ENCODE measurements around the gene QPCTL.
"Not testable (repeated sequence)": the region's sequence is repeated elsewhere in the genome, so short reads cannot be mapped to it uniquely, and the experiment has no call there.

Gene QPCTL

DNA sequence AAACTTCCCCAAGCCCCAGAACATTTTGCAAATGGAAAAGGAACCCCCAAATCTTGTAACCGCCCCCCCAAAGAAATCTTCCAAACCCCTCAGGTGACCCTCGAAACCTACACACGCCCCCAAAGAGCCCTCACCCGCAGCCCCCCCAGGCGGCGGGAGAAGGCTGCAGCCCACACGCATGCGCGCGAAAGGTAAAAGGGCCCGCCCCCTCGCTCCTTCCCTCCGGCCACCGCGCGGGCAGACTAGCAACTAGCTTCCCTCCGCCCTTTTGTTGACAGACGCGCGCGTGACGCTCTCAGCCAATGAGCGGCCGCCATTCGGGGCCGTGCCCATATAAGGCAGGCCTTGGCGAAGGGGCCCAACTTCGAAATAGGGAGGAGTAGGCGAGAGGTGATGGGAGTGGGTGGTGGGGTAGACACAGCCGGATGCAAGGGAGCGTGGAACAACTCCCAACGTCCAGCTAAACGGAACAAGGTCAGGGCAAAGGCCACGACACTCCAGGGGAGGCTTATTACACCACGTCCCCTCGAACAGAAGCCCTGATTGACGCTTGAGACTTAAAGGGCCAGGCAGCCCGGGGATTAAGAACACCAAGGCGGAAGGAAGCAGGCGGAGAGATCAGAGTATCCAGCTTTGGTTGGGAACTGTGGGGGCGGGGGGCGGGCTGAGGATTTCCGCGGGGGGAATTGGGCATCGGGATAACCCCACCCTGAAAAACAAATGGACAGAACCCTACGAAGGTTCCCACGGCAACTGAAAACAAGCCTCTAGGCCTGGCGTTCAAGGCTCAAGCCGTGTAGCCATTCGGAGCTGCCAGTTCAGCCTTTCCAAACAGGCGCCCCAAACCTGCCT is 24.9 kb downstream of the QPCTL start:
- peak; percentile 99 for DNase-seq (ENCODE audit: low spot score)

DNA sequence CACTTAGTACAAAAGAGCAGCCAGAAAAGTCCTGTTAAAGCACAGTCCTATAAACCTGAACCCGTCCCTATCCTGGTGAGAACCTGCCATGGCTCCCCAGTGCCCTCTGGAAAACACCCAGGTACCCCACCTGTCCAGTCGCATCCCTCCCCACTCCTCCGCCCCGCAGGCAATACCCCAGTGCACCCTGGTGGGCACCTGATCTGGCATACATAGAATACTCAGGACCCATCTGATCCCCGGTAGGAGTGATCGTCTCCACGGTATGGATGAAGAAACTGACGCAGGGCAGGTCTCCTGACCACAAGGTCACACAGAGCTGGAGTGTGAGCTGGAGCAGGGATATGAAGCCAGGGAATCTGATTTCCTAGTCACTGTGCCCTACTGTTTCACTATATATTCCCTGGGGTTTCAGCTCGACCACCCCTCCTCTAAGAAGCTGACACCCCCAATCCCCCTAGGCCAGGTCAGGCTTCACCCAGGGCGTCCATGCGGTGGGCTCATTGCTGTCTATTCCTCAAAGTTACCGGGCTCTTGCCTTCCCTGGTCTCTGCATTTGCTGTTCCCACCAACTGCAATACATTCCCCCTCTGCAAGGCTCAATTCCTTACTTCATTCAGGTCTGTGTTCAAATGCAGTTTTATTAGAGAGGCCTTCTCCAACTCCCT is 25.7 kb downstream of the QPCTL start:
- no peak for DNase-seq (ENCODE audit: low spot score)

DNA sequence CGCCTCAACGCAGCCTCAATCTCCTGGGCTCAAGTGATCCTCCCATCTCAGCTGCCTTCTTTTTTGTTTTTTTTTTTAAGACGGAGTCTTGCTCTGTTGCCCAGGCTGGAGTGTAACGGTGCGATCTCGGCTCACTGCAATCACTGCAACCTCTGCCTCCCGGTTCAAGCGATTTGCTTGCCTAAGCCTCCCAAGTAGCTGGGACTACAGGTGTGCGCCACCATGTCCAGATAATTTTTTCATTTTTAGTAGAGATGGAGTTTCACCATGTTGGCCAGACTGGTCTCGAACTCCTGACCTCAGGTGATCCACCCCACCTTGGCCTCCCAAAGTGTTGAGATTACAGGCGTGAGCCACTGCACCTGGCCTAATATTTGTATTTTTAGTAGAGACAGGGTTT is 27.6 kb downstream of the QPCTL start:
- not testable (repeated sequence) for DNase-seq (ENCODE audit: low spot score)

DNA sequence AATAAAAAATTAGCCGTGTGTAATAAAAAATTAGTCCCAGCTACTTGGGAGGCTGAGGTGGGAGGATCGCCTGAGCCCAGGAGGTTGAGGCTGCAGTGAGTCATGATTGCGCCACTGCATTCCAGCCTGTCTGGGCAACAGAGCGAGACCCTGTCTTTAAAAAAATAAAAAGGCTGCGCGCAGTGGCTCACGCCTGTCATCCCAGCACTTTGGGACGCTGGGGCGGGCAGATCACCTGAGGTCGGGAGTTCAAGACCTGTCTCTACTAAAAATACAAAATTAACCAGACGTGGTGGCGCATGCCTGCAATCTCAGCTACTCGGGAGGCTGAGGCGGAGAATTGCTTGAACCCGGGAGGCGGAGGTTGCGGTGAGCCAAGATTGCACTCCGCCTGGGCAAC is 36.2 kb downstream of the QPCTL start:
- DNase-seq (ENCODE audit: low spot score) = peak; percentile 12

DNA sequence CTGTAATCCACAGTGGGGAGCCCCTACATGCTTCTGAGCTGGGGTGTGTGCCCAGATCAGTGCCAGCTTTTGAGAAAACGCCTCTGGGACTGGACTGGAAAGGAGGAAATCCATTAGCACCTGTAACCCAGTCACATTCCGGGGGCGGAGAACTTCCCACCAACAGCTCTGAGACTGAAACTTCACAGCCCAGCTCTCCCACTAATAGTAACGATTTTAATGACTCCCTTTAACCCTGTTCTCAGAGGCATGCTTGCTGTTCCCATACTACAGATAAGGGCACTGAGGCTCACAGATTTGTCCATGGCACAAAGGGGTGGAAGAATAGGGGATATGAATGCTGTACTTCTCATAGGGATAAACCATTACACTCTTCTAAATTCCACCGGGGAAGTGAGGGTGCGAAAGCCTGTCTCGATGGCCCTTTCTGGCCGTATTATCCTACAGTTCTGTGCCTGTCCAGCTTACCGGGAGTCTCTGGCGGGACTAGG is 37.4 kb downstream of the QPCTL start:
- DNase-seq (ENCODE audit: low spot score) = peak; percentile 48

DNA sequence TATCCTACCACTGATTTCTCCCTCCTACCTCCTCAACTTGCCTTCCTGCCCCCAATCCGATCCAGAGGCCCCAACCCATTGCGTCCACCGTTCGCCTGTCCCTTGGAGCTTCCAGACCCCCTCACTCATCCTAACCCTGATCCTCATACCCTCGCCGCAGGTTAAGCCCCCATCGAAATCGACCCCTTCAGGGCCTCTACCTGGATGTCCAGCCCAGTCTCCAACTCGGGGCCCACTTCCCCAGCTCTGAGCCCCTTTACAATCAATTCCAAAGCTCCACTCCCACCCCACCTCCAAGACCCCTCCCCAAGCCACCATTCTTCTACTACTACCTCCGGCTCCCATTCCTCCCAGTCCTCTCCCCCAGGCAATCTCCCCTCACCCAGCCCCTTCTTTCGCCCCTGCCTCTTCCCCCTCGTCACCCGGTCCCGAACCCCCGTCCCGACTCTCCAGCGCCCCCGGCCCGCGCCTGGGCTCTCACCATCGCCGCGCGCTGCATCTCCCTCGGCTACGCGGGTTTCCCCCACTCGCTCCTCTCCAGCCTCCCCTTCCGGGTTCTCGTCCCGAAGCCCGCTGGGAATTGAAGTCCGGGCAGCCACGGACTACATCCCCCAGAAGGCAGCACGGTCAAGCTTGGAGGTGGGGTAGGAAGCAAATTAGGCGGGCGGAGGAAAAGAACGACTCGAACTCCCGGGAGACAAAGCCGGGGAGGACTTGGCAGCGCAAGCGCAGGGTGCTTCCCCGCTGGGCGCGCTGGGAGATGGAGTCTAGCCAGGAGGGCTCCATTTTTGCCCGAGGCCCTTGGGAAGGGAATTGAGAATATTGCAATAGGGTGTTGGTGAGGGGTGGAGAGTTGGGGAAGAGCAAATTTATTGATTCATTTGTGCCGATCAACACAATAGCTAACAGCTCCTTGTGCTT is 38.2 kb downstream of the QPCTL start, which contains the start of gene FBXO46:
Gene FBXO46 (minus strand): TSS at position 529 of the 921 bp plus-strand sequence. CDS start 17,401 bp downstream, outside the sequence.
- DNase-seq (ENCODE audit: low spot score) = peak; percentile 98

DNA sequence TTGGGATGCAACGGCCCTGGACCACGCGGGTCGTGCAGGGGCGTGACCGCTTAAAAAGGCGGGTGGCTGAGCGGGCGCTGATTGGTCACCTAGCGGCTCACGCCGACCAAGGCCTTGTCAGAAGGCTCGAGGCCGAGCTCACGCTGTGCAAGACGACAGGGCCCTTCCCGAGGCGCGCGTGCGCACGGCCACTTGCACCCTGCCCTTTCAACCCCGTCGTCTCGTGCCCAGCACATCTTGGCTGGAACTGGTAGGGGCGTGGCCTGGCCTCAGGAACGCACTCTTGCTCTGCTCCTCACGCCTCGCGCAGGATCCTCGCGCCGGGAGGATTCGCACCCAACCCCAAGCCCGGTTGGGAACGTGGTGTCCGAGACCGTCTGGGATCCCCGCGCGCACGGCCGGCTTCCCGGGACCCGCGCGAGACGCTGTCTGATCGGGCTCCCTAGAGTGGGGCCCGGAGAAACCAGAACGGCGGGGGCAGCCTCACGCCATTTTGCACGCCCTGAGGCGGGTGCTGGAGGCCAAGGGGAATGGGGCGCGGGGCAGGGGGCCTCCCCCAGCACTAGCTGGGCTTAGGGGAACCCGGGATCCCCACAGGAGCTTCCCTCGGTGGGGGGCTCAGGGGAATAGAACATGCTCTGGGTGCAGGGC is 40.8 kb downstream of the QPCTL start, which contains the start of gene MEIOSIN:
Gene MEIOSIN (plus strand): TSS at position 280 of the 651 bp plus-strand sequence. CDS start 1,938 bp downstream, outside the sequence.
- DNase-seq (ENCODE audit: low spot score) = no peak

DNA sequence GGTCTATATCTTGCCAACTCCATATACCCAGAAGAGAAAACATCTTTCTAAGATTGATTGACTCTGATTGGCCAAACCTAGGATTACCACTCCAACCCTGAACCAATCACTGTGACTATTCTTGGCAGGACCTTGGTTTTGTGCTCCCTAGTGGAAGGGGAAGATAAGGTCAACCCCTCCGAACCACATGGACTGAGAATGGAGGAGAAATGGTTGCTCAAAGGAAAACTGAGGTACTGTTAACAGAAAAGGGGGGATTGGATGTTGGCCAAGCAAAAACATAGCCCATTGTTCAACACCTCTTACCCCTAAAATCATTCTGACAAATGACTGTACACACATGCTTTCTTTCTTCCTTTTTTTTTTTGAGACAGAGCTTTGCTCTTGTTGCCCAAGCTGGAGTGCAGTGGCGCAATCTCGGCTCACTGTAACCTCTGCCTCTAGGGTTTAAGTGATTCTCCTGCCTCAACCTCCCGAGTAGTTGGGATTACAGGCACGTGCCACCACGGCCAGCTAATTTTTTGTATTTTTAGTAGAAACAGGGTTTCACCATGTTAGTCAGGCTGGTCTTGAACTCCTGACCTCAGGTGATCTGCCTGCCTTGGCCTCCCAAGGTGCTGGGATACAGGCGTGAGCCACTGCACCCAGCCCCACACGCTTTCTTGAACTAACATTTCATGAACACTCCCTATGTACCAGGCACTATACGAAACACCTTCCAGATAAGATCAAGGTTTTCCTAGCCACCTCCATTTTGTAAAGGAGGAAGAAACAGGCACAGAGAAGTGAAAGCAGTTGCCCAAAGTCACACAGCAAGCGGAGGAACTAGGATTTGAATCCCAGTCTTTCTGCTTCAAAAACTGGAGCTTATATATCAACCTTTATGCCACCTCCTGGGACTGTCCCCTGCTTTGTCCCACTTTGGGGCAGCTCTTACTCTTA is 47.3 kb downstream of the QPCTL start:
- DNase-seq (ENCODE audit: low spot score) = no peak

DNA sequence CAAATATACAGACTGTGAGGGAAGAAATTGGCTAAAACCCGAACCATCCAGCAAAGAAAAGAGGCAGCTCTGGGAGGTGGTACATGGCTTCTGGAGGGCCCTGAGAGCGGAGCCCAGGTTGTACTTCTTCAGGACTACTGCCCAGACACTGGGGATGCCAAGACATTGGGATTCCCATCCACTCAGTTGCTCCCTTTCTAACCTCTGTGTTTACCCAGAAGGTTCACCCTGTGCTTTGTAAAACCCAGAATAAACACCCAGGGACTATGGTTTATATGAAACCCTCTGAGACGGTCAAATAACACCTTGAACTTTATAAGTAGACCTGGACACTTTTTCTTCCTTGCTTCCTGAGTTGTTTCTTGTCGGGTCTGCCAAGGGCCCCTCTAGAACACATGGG is 50.5 kb downstream of the QPCTL start:
- no peak for DNase-seq (ENCODE audit: low spot score)

DNA sequence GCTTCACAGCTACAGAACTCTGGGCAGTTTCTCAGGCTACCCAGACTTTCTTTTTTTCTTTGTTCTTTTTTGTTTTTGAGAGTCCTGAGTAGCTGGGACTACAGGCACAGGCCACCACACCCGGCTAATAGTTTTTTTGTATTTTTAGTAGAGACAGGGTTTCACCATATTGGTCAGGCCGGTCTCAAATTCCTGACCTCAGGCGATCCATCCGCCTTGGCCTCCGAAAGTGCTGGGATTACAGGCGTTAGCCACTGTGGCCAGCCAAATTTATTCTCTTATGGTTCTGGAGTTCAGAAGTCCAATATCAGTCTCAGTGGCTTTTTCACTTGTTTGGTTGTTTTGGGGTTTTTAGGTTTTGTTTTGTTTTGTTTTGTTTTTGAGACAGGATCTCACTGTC is 53.1 kb downstream of the QPCTL start:
- no peak for DNase-seq (ENCODE audit: low spot score)

DNA sequence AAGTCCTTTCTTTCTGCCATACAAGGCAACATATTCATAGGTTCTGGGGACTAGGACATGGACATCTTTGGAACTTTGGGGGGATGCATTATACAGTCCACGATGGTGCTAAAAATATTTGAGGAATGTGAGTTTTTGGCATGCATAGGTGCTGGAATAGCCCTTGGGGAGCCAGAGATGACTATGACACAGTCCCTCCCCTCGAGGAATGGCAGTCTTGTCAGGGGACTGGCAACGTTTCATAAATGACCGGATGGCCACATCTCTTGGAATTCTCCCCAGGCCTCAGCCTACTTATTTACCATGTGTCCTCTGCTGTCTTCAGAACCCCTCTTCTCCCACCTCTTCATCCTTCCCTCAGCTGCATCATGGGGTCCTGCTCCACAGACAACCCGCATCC is 54.4 kb downstream of the QPCTL start:
- DNase-seq (ENCODE audit: low spot score) = no peak

DNA sequence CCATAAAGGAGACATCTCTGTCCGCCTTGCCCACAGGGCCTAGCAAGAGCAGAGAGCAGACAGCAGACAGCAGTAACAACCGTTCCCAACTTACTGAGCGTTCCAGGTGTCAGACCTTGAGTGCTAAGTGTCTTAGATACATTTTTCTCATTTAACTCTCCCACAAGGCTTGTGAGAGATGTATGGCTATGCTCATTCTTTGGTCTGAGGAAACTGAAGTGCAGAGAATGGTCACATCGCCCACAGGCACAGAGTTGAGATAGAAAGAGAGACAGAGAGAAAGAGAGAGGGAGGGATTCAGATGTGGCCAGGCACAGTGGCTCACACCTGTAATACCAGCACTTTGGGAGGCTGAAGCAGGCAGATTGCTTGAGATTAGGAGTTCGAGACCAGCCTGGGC is 55.0 kb downstream of the QPCTL start:
- DNase-seq (ENCODE audit: low spot score) = no peak

DNA sequence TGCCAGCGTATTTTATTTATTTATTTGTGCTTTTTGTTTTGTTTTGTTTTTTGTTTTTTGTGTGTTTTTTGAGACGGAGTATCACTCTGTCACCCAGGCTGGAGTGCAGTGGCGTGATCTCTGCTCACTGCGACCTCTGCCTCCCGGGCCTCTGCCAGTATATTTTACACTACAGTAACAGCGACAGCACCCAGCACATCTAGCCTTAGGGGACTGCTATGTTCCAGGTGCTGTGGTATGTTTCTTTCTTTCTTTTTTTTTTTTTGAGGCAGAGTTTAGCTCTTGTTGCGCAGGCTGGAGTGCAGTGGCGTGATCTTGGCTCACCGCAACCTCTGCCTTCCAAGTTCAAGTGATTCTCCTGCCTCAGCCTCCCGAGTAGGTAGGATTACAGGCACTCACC is 59.0 kb downstream of the QPCTL start:
- DNase-seq (ENCODE audit: low spot score) = not testable (repeated sequence)

DNA sequence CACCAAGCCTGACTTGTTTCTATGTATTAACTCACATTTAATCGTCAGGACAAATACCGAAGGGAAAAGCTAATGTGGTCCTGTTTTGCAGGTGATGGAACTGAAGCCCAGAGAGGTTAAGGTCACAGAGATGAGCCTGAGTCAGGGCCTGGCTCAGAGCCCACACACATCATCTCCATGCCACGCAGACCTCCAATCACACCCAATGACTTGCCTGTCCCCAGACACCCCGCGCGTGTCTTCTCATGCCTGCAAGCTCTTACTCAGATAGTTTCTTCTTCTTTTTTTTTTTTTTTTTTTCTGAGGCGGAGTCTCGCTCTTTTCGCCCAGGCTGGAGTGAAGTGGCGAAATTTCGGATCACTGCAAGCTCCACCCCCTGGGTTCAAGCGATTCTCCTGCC is 60.2 kb downstream of the QPCTL start:
- DNase-seq (ENCODE audit: low spot score) = peak; percentile 17

DNA sequence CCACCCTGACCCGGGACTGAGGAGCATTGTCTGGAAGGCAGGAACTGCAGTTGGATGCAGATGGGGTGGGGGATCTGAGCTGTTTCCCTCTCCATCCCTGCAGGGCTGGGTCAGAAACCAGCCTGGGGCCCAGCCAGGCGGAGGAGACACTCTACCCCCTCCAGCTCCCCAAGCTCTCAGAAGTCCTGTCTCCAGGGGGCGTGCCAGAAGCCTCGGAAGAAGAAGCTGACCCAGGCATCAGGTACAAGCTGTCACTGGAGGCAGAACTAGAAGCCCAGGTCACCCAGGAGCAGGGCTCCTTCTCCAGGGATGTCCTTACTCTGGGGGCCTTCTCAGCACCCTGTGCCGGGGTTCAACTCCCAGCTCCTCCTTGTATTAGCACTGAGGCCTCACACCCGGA is 61.1 kb downstream of the QPCTL start:
- no peak for DNase-seq (ENCODE audit: low spot score)
